ENCODE measurements around the gene YPEL3. TPM values are rescaled to one million over a fixed set of nuclear protein-coding genes. Genes with fewer than 3 reads are reported as not detected.

YPEL3 gene
- total RNA-seq, 4 donors from 2014 or later, result 138 to 197 (median 195) TPM

DNA sequence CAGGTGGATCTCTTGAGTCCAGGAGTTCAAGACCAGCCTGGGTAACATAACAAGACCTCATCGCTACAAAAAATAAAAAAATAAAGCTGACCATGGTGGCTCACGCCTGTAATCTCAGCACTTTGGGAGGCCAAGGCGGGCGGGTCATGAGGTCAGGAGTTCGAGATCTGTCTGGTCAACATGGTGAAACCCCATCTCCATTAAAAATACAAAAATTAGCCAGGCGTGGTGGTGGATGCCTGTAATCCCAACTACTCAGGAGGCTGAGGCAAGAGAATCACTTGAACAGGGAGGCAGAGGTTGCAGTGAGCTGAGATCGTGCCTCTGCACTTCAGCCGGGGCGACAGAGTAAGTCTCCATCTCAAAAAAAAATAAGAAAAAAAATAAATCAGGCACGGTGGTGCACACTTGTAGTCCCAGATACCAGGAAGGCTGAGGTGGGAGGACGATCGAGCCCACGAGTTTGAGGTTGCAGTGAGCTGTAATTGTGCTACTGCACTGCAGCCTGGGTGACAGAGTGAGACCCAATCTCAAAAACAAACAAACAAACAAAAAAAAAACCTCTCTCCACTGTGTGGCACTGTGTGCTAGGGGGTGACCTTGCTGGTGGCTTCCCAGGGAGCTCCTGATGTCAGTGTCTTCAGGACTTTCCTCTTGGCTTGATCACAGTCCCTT lies 46.8 kb upstream of the YPEL3 start:
- Histone ChIP-seq H3K4me1 (no peaks in the 10 kb centered on the region), H3K4me3 (no peak overlapping the region), H3K27me3 (no peaks in the 10 kb centered on the region), H3K27ac (no peak overlapping the region), H3K9me3 (no peaks in the 10 kb centered on the region), H3K36me3 (no peaks in the 10 kb centered on the region)
- no peak for DNase-seq (ENCODE audit: low spot score in 2 of 2)
- WGBS, result 87% methylated on average over 13 of the region's 13 CpGs
- TF ChIP-seq POLR2A (IDR thresholded peaks at IDR 0.05) (no peak), EP300 (IDR thresholded peaks at IDR 0.05) (no peak), POLR2AphosphoS5 (IDR thresholded peaks at IDR 0.05) (no peak)

GRCh38 chr16:30141750-30142149 lies 45.7 kb upstream of the YPEL3 start:
- no peaks in the 10 kb centered on the region for H3K4me1 ChIP-seq
- no peaks in the 10 kb centered on the region for H3K27me3 ChIP-seq
- TF ChIP-seq POLR2AphosphoS5 (IDR thresholded peaks at IDR 0.05), result no peak
- TF ChIP-seq EP300 (IDR thresholded peaks at IDR 0.05), result no peak
- TF ChIP-seq, protein P1, sequence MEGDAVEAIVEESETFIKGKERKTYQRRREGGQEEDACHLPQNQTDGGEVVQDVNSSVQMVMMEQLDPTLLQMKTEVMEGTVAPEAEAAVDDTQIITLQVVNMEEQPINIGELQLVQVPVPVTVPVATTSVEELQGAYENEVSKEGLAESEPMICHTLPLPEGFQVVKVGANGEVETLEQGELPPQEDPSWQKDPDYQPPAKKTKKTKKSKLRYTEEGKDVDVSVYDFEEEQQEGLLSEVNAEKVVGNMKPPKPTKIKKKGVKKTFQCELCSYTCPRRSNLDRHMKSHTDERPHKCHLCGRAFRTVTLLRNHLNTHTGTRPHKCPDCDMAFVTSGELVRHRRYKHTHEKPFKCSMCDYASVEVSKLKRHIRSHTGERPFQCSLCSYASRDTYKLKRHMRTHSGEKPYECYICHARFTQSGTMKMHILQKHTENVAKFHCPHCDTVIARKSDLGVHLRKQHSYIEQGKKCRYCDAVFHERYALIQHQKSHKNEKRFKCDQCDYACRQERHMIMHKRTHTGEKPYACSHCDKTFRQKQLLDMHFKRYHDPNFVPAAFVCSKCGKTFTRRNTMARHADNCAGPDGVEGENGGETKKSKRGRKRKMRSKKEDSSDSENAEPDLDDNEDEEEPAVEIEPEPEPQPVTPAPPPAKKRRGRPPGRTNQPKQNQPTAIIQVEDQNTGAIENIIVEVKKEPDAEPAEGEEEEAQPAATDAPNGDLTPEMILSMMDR (IDR thresholded peaks at IDR 0.05), result no peak
- no peak for TF ChIP-seq POLR2A (IDR thresholded peaks at IDR 0.05)
- no peaks in the 10 kb centered on the region for H3K9me3 ChIP-seq
- DNase-seq (ENCODE audit: low spot score in 2 of 2), result no peak
- 97% methylated on average over 2 of the region's 2 CpGs for WGBS
- no peak overlapping the region for H3K27ac ChIP-seq
- H3K4me3 ChIP-seq, result no peak overlapping the region
- no peaks in the 10 kb centered on the region for H3K36me3 ChIP-seq

GRCh38 chr16:30139583-30140481 lies 43.8 kb upstream of the YPEL3 start:
- no peak overlapping the region for H3K27ac ChIP-seq
- TF ChIP-seq, protein P1 (IDR thresholded peaks at IDR 0.05), result no peak
- TF ChIP-seq POLR2AphosphoS5 (IDR thresholded peaks at IDR 0.05) (no peak), EP300 (IDR thresholded peaks at IDR 0.05) (no peak), POLR2A (IDR thresholded peaks at IDR 0.05) (no peak)
- no peaks in the 10 kb centered on the region for H3K4me1 ChIP-seq
- H3K36me3 ChIP-seq, result no peaks in the 10 kb centered on the region
- 80% methylated on average over 13 of the region's 13 CpGs for WGBS
- H3K27me3 ChIP-seq, result no peaks in the 10 kb centered on the region
- DNase-seq (ENCODE audit: low spot score in 2 of 2), result no peak
- H3K4me3 ChIP-seq, result no peak overlapping the region
- no peaks in the 10 kb centered on the region for H3K9me3 ChIP-seq

GRCh38 chr16:30137897-30138296 lies 41.9 kb upstream of the YPEL3 start:
- DNase-seq (ENCODE audit: low spot score in 2 of 2), result no peak
- no peaks in the 10 kb centered on the region for H3K36me3 ChIP-seq
- H3K27me3 ChIP-seq, result no peaks in the 10 kb centered on the region
- TF ChIP-seq, protein P1 (IDR thresholded peaks at IDR 0.05), result no peak
- no peak for TF ChIP-seq POLR2AphosphoS5 (IDR thresholded peaks at IDR 0.05)
- TF ChIP-seq EP300 (IDR thresholded peaks at IDR 0.05), result no peak
- TF ChIP-seq POLR2A (IDR thresholded peaks at IDR 0.05), result no peak
- H3K4me3 ChIP-seq, result no peak overlapping the region
- no peaks in the 10 kb centered on the region for H3K9me3 ChIP-seq
- no peaks in the 10 kb centered on the region for H3K4me1 ChIP-seq
- 69% methylated on average over 8 of the region's 8 CpGs for WGBS
- H3K27ac ChIP-seq, result no peak overlapping the region

GRCh38 chr16:30136971-30137605 lies 41.1 kb upstream of the YPEL3 start:
- no peak overlapping the region for H3K27ac ChIP-seq

GRCh38 chr16:30132591-30132990 lies 36.6 kb upstream of the YPEL3 start:
- Histone ChIP-seq H3K27ac (no peak overlapping the region), H3K4me1 (no peaks in the 10 kb centered on the region), H3K27me3 (no peaks in the 10 kb centered on the region), H3K9me3 (no peaks in the 10 kb centered on the region), H3K4me3 (no peak overlapping the region), H3K36me3 (no peaks in the 10 kb centered on the region)
- no peak for DNase-seq (ENCODE audit: low spot score in 2 of 2)
- no peak for TF ChIP-seq POLR2AphosphoS5 (IDR thresholded peaks at IDR 0.05)
- WGBS, result 73% methylated on average over 3 of the region's 3 CpGs

More at GRCh38 chr16:30136971-30137605, 41.1 kb upstream of the YPEL3 start:
- no peaks in the 10 kb centered on the region for H3K36me3 ChIP-seq
- no peaks in the 10 kb centered on the region for H3K27me3 ChIP-seq
- WGBS, result 81% methylated on average over 11 of the region's 11 CpGs
- H3K4me1 ChIP-seq, result no peaks in the 10 kb centered on the region
- H3K4me3 ChIP-seq, result no peak overlapping the region
- TF ChIP-seq POLR2AphosphoS5 (IDR thresholded peaks at IDR 0.05), result no peak
- DNase-seq (ENCODE audit: low spot score in 2 of 2), result no peak
- H3K9me3 ChIP-seq, result no peaks in the 10 kb centered on the region

All from suprapubic skin (tissue), 4 donors.